ENCODE results near the gene ZNF557. TPM values are rescaled to one million over a fixed set of nuclear protein-coding genes. Genes with fewer than 3 reads are reported as not detected.

ZNF557 gene
- total RNA-seq, 1 experiment from 2014 or later, result 12.5 TPM

GRCh38 chr19:7074705-7075282, 5.3 kb downstream of the ZNF557 start:
- DNase-seq (ENCODE audit: low spot score), result no peak

GRCh38 chr19:7076151-7076550, 6.6 kb downstream of the ZNF557 start:
- DNase-seq (ENCODE audit: low spot score), result no peak

GRCh38 chr19:7078008-7078407, 8.5 kb downstream of the ZNF557 start:
- DNase-seq (ENCODE audit: low spot score), result peak; percentile 25

- peak; percentile 26 for DNase-seq (ENCODE audit: low spot score)
Observed at GRCh38 chr19:7083076-7083956, 13.8 kb downstream of the ZNF557 start.

- DNase-seq (ENCODE audit: low spot score), result no peak
Observed at GRCh38 chr19:7088999-7089398, 19.5 kb downstream of the ZNF557 start.

- no peak for DNase-seq (ENCODE audit: low spot score)
Observed at GRCh38 chr19:7098096-7098495, 28.6 kb downstream of the ZNF557 start.

GRCh38 chr19:7098701-7099596, 29.4 kb downstream of the ZNF557 start:
- peak; percentile 91 for DNase-seq (ENCODE audit: low spot score)

- DNase-seq (ENCODE audit: low spot score), result no peak
Observed at GRCh38 chr19:7099597-7099921, 30.1 kb downstream of the ZNF557 start.

GRCh38 chr19:7101498-7102253, 32.2 kb downstream of the ZNF557 start:
- DNase-seq (ENCODE audit: low spot score), result no peak

GRCh38 chr19:7104747-7105447, 35.4 kb downstream of the ZNF557 start:
- no peak for DNase-seq (ENCODE audit: low spot score)

- DNase-seq (ENCODE audit: low spot score), result no peak
Observed at GRCh38 chr19:7106711-7107657, 37.5 kb downstream of the ZNF557 start.

- DNase-seq (ENCODE audit: low spot score), result no peak
Observed at GRCh38 chr19:7109678-7110289, 40.3 kb downstream of the ZNF557 start.

- no peak for DNase-seq (ENCODE audit: low spot score)
Observed at GRCh38 chr19:7112675-7113074, 43.2 kb downstream of the ZNF557 start.

- DNase-seq (ENCODE audit: low spot score), result no peak
Observed at GRCh38 chr19:7113233-7113632, 43.7 kb downstream of the ZNF557 start.

- DNase-seq (ENCODE audit: low spot score), result no peak
Observed at GRCh38 chr19:7115721-7116120, 46.2 kb downstream of the ZNF557 start.

- DNase-seq (ENCODE audit: low spot score), result no peak
Observed at GRCh38 chr19:7117248-7117647, 47.7 kb downstream of the ZNF557 start.

- no peak for DNase-seq (ENCODE audit: low spot score)
Observed at GRCh38 chr19:7119582-7119981, 50.1 kb downstream of the ZNF557 start.

GRCh38 chr19:7120499-7120898, 51.0 kb downstream of the ZNF557 start:
- no peak for DNase-seq (ENCODE audit: low spot score)

- no peak for DNase-seq (ENCODE audit: low spot score)
Observed at GRCh38 chr19:7122701-7123100, 53.2 kb downstream of the ZNF557 start.
